Endothelial cell of umbilical vein (primary cell): ENCODE measurements around the gene NUDT21. TPM values are rescaled to one million over a fixed set of nuclear protein-coding genes. Genes with fewer than 3 reads are reported as not detected.

ENCODE experiments used
- Bru-seq: library from RNA; stranded (reverse); fragments of 400-500 nt; gene quantifications from one replicate; lab custom pipeline; 2021; lab: Mats Ljungman, UMichigan
- BruChase-seq, 2 experiments: library from RNA; stranded (reverse); fragments of 400-500 nt; gene quantifications; one replicate each; lab custom pipeline; 2021; lab: Mats Ljungman, UMichigan
- BruUV-seq: library from RNA; stranded (reverse); fragments of 400-500 nt; replicated peaks from 2 replicates; lab custom pipeline; 2021; lab: Mats Ljungman, UMichigan
- CTCF ChIA-PET: fragments of 300-600, 350-600 bp; sonication (Branson Sonifier 250); formaldehyde crosslinking; loops from one replicate; lab custom pipeline; 2021; ENCODE audit warnings: antibody characterized with exemption, inconsistent platforms; lab: Charles Lee
- POLR2A ChIA-PET: fragments of 300-600, 350-600 bp; sonication (Branson Sonifier 250); formaldehyde crosslinking; loops from one replicate; lab custom pipeline; 2021; ENCODE audit warnings: antibody characterized with exemption, inconsistent platforms; lab: Charles Lee
- DNase-seq: peaks from one replicate; pipeline ENCODE4 v3.0.0-alpha.2; 2011; ENCODE audit warnings: low read depth, low spot score
- FAIRE-seq: peaks from 2 replicates; lab custom pipeline; 2011; peaks lifted over from hg19 to GRCh38; lab: Jason Lieb, UNC
- H2AFZ ChIP-seq: 2 replicates; pipeline ENCODE4 v1.6.0; 2012; ENCODE audit warnings: low read depth, low read length, control low read depth, inconsistent platforms
- H3K27ac ChIP-seq: 2 replicates; pipeline ENCODE4 v1.5.1; 2011; ENCODE audit warnings: low read depth, mild to moderate bottlenecking, control low read depth, low read length, moderate library complexity; ENCODE audit not compliant: insufficient read depth
- H3K27me3 ChIP-seq, 2 experiments: 2 replicates each; pipeline versions ENCODE4 v1.6.0 to v1.6.1; 2011; ENCODE audit warnings: low read length in 2 of 2, mixed read lengths in 1 of 2; ENCODE audit not compliant: control insufficient read depth in 2 of 2, insufficient read depth in 2 of 2
- H3K36me3 ChIP-seq, 2 experiments: 2 replicates in 1 of 2; 3 replicates in 1 of 2; pipeline ENCODE4 v1.5.1; 2011; ENCODE audit warnings: low read length in 2 of 2, mild to moderate bottlenecking in 1 of 2, moderate library complexity in 1 of 2; ENCODE audit not compliant: control insufficient read depth in 2 of 2, insufficient read depth in 2 of 2; ENCODE audit errors: extremely low read depth in 1 of 2
- H3K4me1 ChIP-seq: 3 replicates; pipeline ENCODE4 v1.5.1; 2011; ENCODE audit warnings: mild to moderate bottlenecking, low read length; ENCODE audit not compliant: control insufficient read depth, insufficient read depth; ENCODE audit errors: extremely low read depth
- H3K4me2 ChIP-seq: 2 replicates; pipeline ENCODE4 v1.6.1; 2011; ENCODE audit warnings: low read length, control low read depth, mixed read lengths; ENCODE audit not compliant: insufficient read depth
- H3K4me3 ChIP-seq, 3 experiments: fragments of 200-600 bp in 1 of 3; sonication (generic), shearing (Covaris generic) in 1 of 3; replicated peaks in 1 of 3; 2 replicates each; pipeline ENCODE4 v1.5.1; 2011 to 2016; ENCODE audit warnings: control low read depth in 3 of 3, low read length in 3 of 3, mild to moderate bottlenecking in 2 of 3, inconsistent platforms in 1 of 3, low read depth in 1 of 3, moderate library complexity in 1 of 3; ENCODE audit not compliant: insufficient read depth in 1 of 3
- H3K79me2 ChIP-seq: 2 replicates; pipeline ENCODE4 v1.6.0; 2012; ENCODE audit warnings: low read length, inconsistent platforms; ENCODE audit not compliant: control insufficient read depth, insufficient read depth
- H3K9ac ChIP-seq: replicated peaks from 2 replicates; pipeline ENCODE3; 2011; ENCODE audit warnings: low read length, control low read depth; ENCODE audit not compliant: insufficient read depth; ENCODE audit errors: extremely low read depth
- H3K9me1 ChIP-seq: replicated peaks from 3 replicates; pipeline ENCODE4 v1.6.0; 2011; ENCODE audit warnings: mild to moderate bottlenecking, low read length; ENCODE audit not compliant: control insufficient read depth, insufficient read depth; ENCODE audit errors: extremely low read depth
- H3K9me3 ChIP-seq: replicated peaks from 2 replicates; pipeline ENCODE4 v1.5.1; 2012; ENCODE audit warnings: low read length, inconsistent platforms; ENCODE audit not compliant: control insufficient read depth, insufficient read depth
- H4K20me1 ChIP-seq: replicated peaks from 2 replicates; pipeline ENCODE3; 2011; ENCODE audit warnings: mild to moderate bottlenecking, low read length; ENCODE audit not compliant: control insufficient read depth, insufficient read depth; ENCODE audit errors: extremely low read depth
- FOS ChIP-seq: IDR thresholded peaks from 2 replicates; pipeline ENCODE4 v1.6.1; 2011; ENCODE audit warnings: mild to moderate bottlenecking, low read length, moderate library complexity, borderline replicate concordance; ENCODE audit not compliant: insufficient read depth
- MYC ChIP-seq: IDR thresholded peaks from one replicate; pipeline ENCODE4 v1.6.1; 2011; ENCODE audit warnings: mild to moderate bottlenecking, low read depth, low read length
- POLR2A ChIP-seq: IDR thresholded peaks from 2 replicates; pipeline ENCODE4 v1.6.1; 2012; ENCODE audit warnings: low read depth, mild to moderate bottlenecking, control low read depth, low read length
- POLR2AphosphoS5 ChIP-seq: IDR thresholded peaks from 2 replicates; pipeline ENCODE4 v1.6.1; 2012; ENCODE audit warnings: low read depth, mild to moderate bottlenecking, control low read depth, low read length, moderate library complexity; ENCODE audit not compliant: insufficient read depth
- dilution Hi-C: fragments of 300-500 bp; cut with MboI; formaldehyde crosslinking; loops from one replicate; pipeline ENCODE4 v1.15.0; 2019; ENCODE audit warnings: low sequenced_read_pairs; ENCODE audit not compliant: extremely low pct_ligation_motif_present
- intact Hi-C: fragments of 100-400 bp; cut with micrococcal nuclease; formaldehyde crosslinking; loops from one replicate; pipeline ENCODE4 v1.10.0; 2022
- long read RNA-seq: library from polyadenylated mRNA; stranded (forward); transcript quantifications from one replicate; pipeline ENCODE4 v2.0.0, GENCODE V29; 2021
- polyA minus RNA-seq, 3 experiments: library from RNA; depleted of rRNA, polyadenylated mRNA; stranded (reverse); fragments of >200 nt; gene quantifications; 1 replicate in 1 of 3; 2 replicates in 2 of 3; pipeline ENCODE4 v1.2.3, GENCODE V29; 2011
- polyA plus RNA-seq, 4 experiments: library from polyadenylated mRNA; depleted of rRNA in 3 of 4; stranded (reverse) in 3 of 4; unstranded in 1 of 4; fragments of >200 nt; gene quantifications; 2 replicates each; pipeline versions ENCODE4 v1.2.1 to v1.2.3, GENCODE V29; 2011 to 2012; ENCODE audit warnings: missing spikeins in 1 of 4
- total RNA-seq: library from RNA; stranded (reverse); gene quantifications from 2 replicates; pipeline ENCODE4 v1.2.3, GENCODE V29; 2021
- TF ChIP-seq, protein P1 (sequence below): IDR thresholded peaks from 2 replicates; pipeline ENCODE4 v1.6.1; 2011; ENCODE audit not compliant: insufficient read depth, insufficient read length

The NUDT21 gene
- total RNA-seq (155 and 158 TPM in 2 replicates), polyA plus RNA-seq (48.2 and 56.4 TPM in 2 replicates), polyA minus RNA-seq (94.2 and 106 TPM in 2 replicates), Bru-seq, nascent RNA (percentile 90 among the genes with signal in this experiment), BruChase-seq, experiment 1, labeled RNA remaining after a 6-hour chase (percentile 98 among the genes with signal in this experiment), BruChase-seq, experiment 2, labeled RNA remaining after a 2-hour chase (percentile 94 among the genes with signal in this experiment)
- polyA plus RNA-seq (2011; cell fraction: cytosol; rRNA removed), result 63.1 and 71.1 TPM in 2 replicates
- polyA plus RNA-seq (2011; cell fraction: nucleus; rRNA removed), result 40.0 and 43.5 TPM in 2 replicates
- 110 and 149 TPM in 2 replicates for polyA plus RNA-seq (2012)
- 82.9 TPM for polyA minus RNA-seq (2011; cell fraction: cytosol; rRNA and poly(A)+ RNA removed)
- polyA minus RNA-seq (2011; cell fraction: nucleus; rRNA and poly(A)+ RNA removed), result 45.8 and 50.7 TPM in 2 replicates
- long read RNA-seq, full-length matches to known transcripts, result 154 of 183 reads
- long read RNA-seq, partial matches to known transcripts, result 12 of 183 reads
- long read RNA-seq, other reads (novel, unspliced or antisense), result 17 of 183 reads

DNA sequence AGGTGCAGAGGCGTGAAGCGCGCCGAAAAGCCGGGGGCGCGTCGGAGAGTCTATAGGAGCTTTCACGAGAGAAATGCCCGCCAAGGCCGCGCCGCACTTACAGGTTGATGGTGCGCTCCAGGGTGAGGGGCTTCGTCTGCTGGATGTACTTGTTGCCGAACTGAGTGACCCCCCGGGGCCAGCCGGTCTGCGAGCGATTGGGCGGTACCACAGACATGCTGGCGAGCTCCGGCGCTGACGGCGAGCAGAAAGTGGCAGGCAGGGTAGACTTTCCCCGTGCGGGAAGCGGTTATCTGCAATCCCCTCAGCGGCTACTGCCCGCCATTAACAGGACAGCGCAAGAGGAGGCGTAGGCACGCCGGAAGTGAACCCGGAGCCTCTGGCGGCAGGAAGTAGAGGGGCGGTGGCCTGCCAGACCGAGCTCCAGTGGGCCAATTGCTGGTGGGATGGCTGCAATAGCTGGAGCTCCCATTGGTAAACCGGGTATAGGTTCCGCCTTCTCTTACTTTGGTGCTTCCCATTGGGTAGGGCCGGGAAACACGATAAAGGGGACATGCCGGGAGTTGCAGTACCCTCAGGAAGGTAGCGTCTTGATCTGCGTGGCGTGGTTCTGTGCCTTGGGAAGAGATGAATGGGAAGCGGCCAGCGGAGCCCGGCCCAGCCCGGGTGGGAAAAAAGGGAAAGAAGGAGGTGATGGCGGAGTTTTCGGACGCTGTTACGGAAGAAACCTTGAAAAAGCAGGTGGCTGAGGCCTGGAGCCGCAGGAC lies at the start of gene NUDT21, which contains the start of gene OGFOD1:
NUDT21 (minus strand) TSS at position 347 of the 767 bp plus-strand sequence; CDS start at position 217, 130 bp downstream.
OGFOD1 (plus strand) TSS at position 569 of the 767 bp plus-strand sequence; CDS start at position 628, 59 bp downstream.
- Histone ChIP-seq H3K9ac (peak within 1 kb of the TSS; percentile 78), H3K4me1 (peaks cover 30% of the 10 kb centered on the region), H2AFZ (peak within 1 kb of the TSS; percentile 85), H3K79me2 (peaks cover 65% of the 10 kb centered on the region), H3K27me3 (no peaks in the 10 kb centered on the region), H3K9me1 (no peaks in the 10 kb centered on the region), H3K4me2 (peak within 1 kb of the TSS; percentile 90), H3K4me3 (peak within 1 kb of the TSS; percentile 80 to 99 (median 84)), H3K36me3 (peaks cover 0 to 15% of the 10 kb centered on the region in 2 experiments), H3K27ac (peak within 1 kb of the TSS; percentile 50), H3K9me3 (no peaks in the 10 kb centered on the region), H4K20me1 (no peaks in the 10 kb centered on the region)
- no TSS peak for BruUV-seq
- ChIA-PET POLR2A (interaction anchor here (0.5 kb wide), 1 partner anchor 12 kb away, joined by 11 read pairs; no protein-coding TSS in a partner anchor), CTCF (interaction anchor here (0.9 to 1.2 kb wide), 5 partner anchors 9 to 149 kb away, joined by 3 to 4 read pairs (median 3); no protein-coding TSS in a partner anchor)
- dilution Hi-C loops, result no loop called here
- TF ChIP-seq, protein P1, sequence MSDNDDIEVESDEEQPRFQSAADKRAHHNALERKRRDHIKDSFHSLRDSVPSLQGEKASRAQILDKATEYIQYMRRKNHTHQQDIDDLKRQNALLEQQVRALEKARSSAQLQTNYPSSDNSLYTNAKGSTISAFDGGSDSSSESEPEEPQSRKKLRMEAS, result no peak
- TF ChIP-seq POLR2A (peak; percentile 75), POLR2AphosphoS5 (peak; percentile 48), FOS (no peak), MYC (peak; percentile 4)
- FAIRE-seq, result peak; percentile 90
- peak; percentile 98 for DNase-seq
- intact Hi-C loops, result loop anchor here (1.0 to 2.0 kb wide), 3 partner anchors 26 to 156 kb away; partner anchors contain the start of gene AMFR
